DND-41 (cell line): ENCODE measurements around the gene FAM83B.

Experiments used
- CTCF ChIP-seq: IDR thresholded peaks from 2 replicates; pipeline ENCODE4 v1.5.1; 2012; ENCODE audit warnings: borderline replicate concordance, low read length, moderate library complexity, mild to moderate bottlenecking; ENCODE audit not compliant: poor library complexity, severe bottlenecking; ENCODE audit errors: extremely low read depth
- EZH2 ChIP-seq: IDR thresholded peaks from 3 replicates; pipeline ENCODE4 v1.6.1; 2012; ENCODE audit warnings: borderline replicate concordance, low read depth, mild to moderate bottlenecking, moderate library complexity, low read length, inconsistent platforms; ENCODE audit not compliant: severe bottlenecking

- no peak for TF ChIP-seq CTCF
- TF ChIP-seq EZH2, result no peak
Measured at GRCh38 chr6:54910431-54910884, 63.9 kb downstream of the FAM83B start.
